Trophoblast cell (in vitro differentiated cells and primary cell): ENCODE measurements around the gene B4GALT2.

Experiments
- DNase-seq, 2 donors: peaks; one replicate each; pipeline ENCODE4 v3.0.0-alpha.2; 2016
- H2AFZ ChIP-seq: 2 replicates; pipeline ENCODE4 v1.6.1; 2013; ENCODE audit warnings: low read length, moderate library complexity, mild to moderate bottlenecking; ENCODE audit not compliant: insufficient read depth, poor library complexity
- H2AK5ac ChIP-seq: 2 replicates; pipeline ENCODE4 v1.6.1; 2013; ENCODE audit warnings: mild to moderate bottlenecking, low read length
- H2BK120ac ChIP-seq: 2 replicates; pipeline ENCODE4 v1.6.1; 2013; ENCODE audit warnings: low read length, mild to moderate bottlenecking, moderate library complexity; ENCODE audit not compliant: insufficient read depth, poor library complexity
- H2BK12ac ChIP-seq: 2 replicates; pipeline ENCODE4 v1.6.1; 2013; ENCODE audit warnings: mild to moderate bottlenecking, low read length, moderate library complexity
- H2BK5ac ChIP-seq: 2 replicates; pipeline ENCODE4 v1.6.1; 2013; ENCODE audit warnings: low read length, low read depth, moderate library complexity, mild to moderate bottlenecking; ENCODE audit not compliant: poor library complexity
- H3K14ac ChIP-seq: 2 replicates; pipeline ENCODE4 v1.6.1; 2013; ENCODE audit warnings: mild to moderate bottlenecking, low read length
- H3K18ac ChIP-seq: 2 replicates; pipeline ENCODE4 v1.6.1; 2013; ENCODE audit warnings: mild to moderate bottlenecking, low read length
- H3K23ac ChIP-seq: 2 replicates; pipeline ENCODE4 v1.6.1; 2013; ENCODE audit warnings: low read length
- H3K27ac ChIP-seq: 2 replicates; pipeline ENCODE4 v1.5.1; 2013; ENCODE audit warnings: low read depth, mild to moderate bottlenecking, inconsistent platforms, low read length, moderate library complexity
- H3K27me3 ChIP-seq: 2 replicates; pipeline ENCODE4 v1.6.1; 2013; ENCODE audit warnings: inconsistent platforms, mild to moderate bottlenecking, low read length, moderate library complexity; ENCODE audit not compliant: insufficient read depth
- H3K36me3 ChIP-seq, 2 experiments: 1 replicate in 1 of 2; 2 replicates in 1 of 2; pipeline ENCODE4 v1.6.1; 2013; ENCODE audit warnings: low read length in 2 of 2, mild to moderate bottlenecking in 2 of 2, moderate library complexity in 1 of 2; ENCODE audit not compliant: insufficient read depth in 2 of 2, control insufficient read depth in 1 of 2
- H3K4ac ChIP-seq: 2 replicates; pipeline ENCODE4 v1.6.1; 2013; ENCODE audit warnings: low read depth, mild to moderate bottlenecking, low read length, moderate library complexity
- H3K4me1 ChIP-seq, 2 experiments: 1 replicate in 1 of 2; 2 replicates in 1 of 2; pipeline ENCODE4 v1.6.1; 2013; ENCODE audit warnings: low read length in 2 of 2, mild to moderate bottlenecking in 2 of 2, moderate library complexity in 1 of 2; ENCODE audit not compliant: insufficient read depth in 2 of 2, control insufficient read depth in 1 of 2
- H3K4me2 ChIP-seq: 2 replicates; pipeline ENCODE4 v1.6.1; 2013; ENCODE audit warnings: inconsistent platforms, mild to moderate bottlenecking, low read length, moderate library complexity
- H3K4me3 ChIP-seq: 2 replicates; pipeline ENCODE4 v1.5.1; 2013; ENCODE audit warnings: mild to moderate bottlenecking, low read depth, low read length, inconsistent platforms
- H3K79me1 ChIP-seq: one replicate; pipeline ENCODE4 v1.6.1; 2013; ENCODE audit warnings: low read length
- H3K79me2 ChIP-seq: 2 replicates; pipeline ENCODE4 v1.6.1; 2013; ENCODE audit warnings: low read length, mild to moderate bottlenecking; ENCODE audit not compliant: control insufficient read depth, insufficient read depth, poor library complexity
- H3K9ac ChIP-seq: 2 replicates; pipeline ENCODE4 v1.6.1; 2013; ENCODE audit warnings: mild to moderate bottlenecking, low read length
- H3K9me3 ChIP-seq: 2 replicates; pipeline ENCODE4 v1.6.1; 2013; ENCODE audit warnings: low read depth, mild to moderate bottlenecking, control low read depth, inconsistent platforms, low read length; ENCODE audit not compliant: insufficient read depth
- H4K12ac ChIP-seq: 2 replicates; pipeline ENCODE4 v1.6.1; 2013; ENCODE audit warnings: low read depth, mild to moderate bottlenecking, low read length, moderate library complexity
- H4K8ac ChIP-seq: 2 replicates; pipeline ENCODE4 v1.6.1; 2013; ENCODE audit warnings: low read depth, mild to moderate bottlenecking, low read length, moderate library complexity
- H4K91ac ChIP-seq: one replicate; pipeline ENCODE4 v1.6.1; 2013; ENCODE audit warnings: low read depth, mild to moderate bottlenecking, low read length, moderate library complexity
- WGBS: extraction: QIAGEN DNeasy Blood & Tissue Kit; methylation state at CpG from one replicate; pipeline ENCODE4 v1.1.7; 2013; ENCODE audit warnings: missing lambda C conversion rate; ENCODE audit not compliant: insufficient read length, insufficient coverage; ENCODE audit errors: extremely low coverage; 5-methylcytosine and 5-hydroxymethylcytosine counted together

The B4GALT2 gene

DNA sequence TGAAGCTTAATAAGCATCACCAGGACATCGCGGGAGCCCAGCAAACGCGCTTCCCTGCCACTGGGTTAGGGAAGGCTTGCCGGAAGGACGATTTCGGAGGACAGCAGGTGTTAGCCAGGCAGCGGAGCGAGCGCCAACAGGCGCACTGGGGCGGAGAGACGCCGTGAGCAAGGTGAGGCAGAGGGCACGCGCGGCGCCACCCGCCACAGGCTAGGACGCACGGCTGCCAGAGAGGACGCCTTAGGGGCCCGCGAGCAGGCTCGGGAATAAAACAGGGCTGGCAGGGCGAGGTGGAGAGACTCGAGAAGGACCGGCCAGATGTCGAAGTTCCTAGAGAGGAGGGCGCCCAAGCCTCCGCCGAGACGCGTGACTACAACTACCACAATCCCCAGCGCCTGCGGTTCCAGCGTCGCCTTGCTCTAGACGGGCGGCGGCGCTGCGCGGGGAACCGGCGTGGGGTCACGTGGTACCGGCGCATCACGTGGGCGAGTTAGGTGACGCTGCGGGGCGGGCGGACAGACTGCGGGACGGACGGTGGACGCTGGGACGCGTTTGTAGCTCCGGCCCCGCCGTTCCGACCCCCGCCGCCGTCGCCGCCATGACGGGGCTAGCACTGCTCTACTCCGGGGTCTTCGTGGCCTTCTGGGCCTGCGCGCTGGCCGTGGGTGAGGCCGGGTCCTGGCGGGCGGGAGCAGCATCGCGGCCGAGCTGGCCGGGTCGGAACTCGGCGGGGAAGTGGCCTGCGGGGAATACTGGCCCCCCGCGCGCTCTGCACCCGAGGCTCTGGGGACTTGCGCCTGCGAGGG, 4.4 kb upstream of the B4GALT2 start, which contains the start of gene ATP6V0B:
ATP6V0B (plus strand) TSS at position 518 of the 806 bp plus-strand sequence; CDS start at position 599, 81 bp downstream.
- Histone ChIP-seq H3K27me3 (no peaks in the 10 kb centered on the region), H2BK120ac (peak within 1 kb of the TSS; percentile 57), H3K9me3 (peaks cover 2% of the 10 kb centered on the region), H3K9ac (peak within 1 kb of the TSS; percentile 89), H2AFZ (peak within 1 kb of the TSS; percentile 85), H3K79me2 (peaks cover 13% of the 10 kb centered on the region), H4K91ac (peak within 1 kb of the TSS; percentile 69), H3K4ac (peak within 1 kb of the TSS; percentile 41), H3K23ac (no peak within 1 kb of the TSS), H2BK12ac (peak within 1 kb of the TSS; percentile 19), H3K36me3 (peaks cover 26 to 28% of the 10 kb centered on the region in 2 experiments), H3K4me1 (peaks cover 10 to 22% of the 10 kb centered on the region in 2 experiments), H3K27ac (peak within 1 kb of the TSS; percentile 60), H2AK5ac (peak within 1 kb of the TSS; percentile 33), H2BK5ac (peak within 1 kb of the TSS; percentile 68), H4K12ac (peak within 1 kb of the TSS; percentile 89), H3K4me3 (peak within 1 kb of the TSS; percentile 98), H3K79me1 (peaks cover 13% of the 10 kb centered on the region), H3K4me2 (peak within 1 kb of the TSS; percentile 97), H3K14ac (peak within 1 kb of the TSS; percentile 88), H3K18ac (peak within 1 kb of the TSS; percentile 90), H4K8ac (peak within 1 kb of the TSS; percentile 94)
- peak; percentile 93 to 96 for DNase-seq
- WGBS: no CpG with 5 or more reads among the region's 93 CpGs

DNA sequence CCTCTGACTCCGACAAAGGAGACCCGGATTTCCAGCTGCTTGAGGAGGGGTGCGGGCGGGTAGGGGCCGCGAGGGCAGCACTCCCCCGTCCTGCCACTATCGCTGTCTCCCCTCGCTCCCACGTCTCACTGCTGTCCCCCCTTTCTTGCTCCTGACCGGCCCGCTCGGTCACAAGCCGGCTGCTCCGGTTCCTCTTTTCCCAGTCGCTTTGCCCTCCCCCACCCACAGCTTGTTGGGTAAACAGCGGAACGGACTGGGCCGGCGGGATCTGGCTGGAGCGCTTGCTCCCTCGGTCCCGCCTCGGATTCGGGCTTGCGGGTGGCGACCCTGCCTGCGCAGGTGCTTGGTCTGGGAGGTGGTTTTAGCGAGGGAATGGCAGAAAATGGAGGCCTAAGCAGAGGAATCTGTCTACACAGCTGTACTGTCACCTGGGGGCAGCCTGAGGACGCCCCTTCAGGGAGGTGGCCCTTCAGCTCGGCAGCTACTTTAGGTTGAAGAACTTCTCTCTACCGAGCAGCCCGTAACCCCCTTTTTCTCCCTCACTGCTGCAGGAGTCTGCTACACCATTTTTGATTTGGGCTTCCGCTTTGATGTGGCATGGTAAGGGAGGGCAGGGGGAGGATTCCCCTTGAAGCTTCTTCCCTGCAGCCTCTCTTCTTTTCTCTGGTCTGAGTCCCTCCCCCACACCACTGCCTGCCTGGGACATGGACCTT, 3.6 kb upstream of the B4GALT2 start:
- Histone ChIP-seq H3K79me2 (peaks cover 18% of the 10 kb centered on the region), H3K9ac (peak overlapping the region; percentile 89), H3K4me3 (peak overlapping the region; percentile 98), H3K4me2 (peak overlapping the region; percentile 97), H3K9me3 (no peaks in the 10 kb centered on the region), H2AK5ac (peak overlapping the region; percentile 33), H3K27me3 (no peaks in the 10 kb centered on the region), H4K91ac (peak overlapping the region; percentile 69), H4K8ac (peak overlapping the region; percentile 94), H3K4ac (peak overlapping the region; percentile 41), H2AFZ (peak overlapping the region; percentile 56), H2BK12ac (no peak overlapping the region), H3K79me1 (peaks cover 17% of the 10 kb centered on the region), H3K23ac (no peak overlapping the region), H3K4me1 (peaks cover 15 to 24% of the 10 kb centered on the region in 2 experiments), H3K18ac (peak overlapping the region; percentile 90), H3K36me3 (peaks cover 26 to 28% of the 10 kb centered on the region in 2 experiments), H2BK120ac (peak overlapping the region; percentile 57), H3K27ac (peak overlapping the region; percentile 60), H2BK5ac (peak overlapping the region; percentile 68), H3K14ac (peak overlapping the region; percentile 88), H4K12ac (peak overlapping the region; percentile 89)
- no CpG with 5 or more reads among the region's 34 CpGs for WGBS
- peak in 1 of 2 donors; percentile 42 for DNase-seq

DNA sequence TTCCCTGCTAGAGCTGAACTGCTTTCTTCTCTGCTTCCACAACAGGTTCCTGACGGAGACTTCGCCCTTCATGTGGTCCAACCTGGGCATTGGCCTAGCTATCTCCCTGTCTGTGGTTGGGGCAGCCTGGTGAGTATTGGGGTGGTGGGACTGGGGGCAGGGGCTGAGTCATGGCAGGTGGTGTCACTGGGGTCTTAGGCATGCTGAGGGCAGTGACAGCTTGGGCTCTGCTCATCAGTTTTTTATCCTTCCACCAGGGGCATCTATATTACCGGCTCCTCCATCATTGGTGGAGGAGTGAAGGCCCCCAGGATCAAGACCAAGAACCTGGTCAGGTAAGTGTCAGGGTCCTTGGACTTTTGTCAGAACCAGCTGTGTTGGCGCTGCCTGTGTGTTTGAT, 3.0 kb upstream of the B4GALT2 start:
- Histone ChIP-seq H3K4me2 (peak overlapping the region; percentile 97), H2BK120ac (no peak overlapping the region), H2BK5ac (no peak overlapping the region), H3K4me3 (no peak overlapping the region), H3K18ac (peak overlapping the region; percentile 33), H4K8ac (no peak overlapping the region), H2BK12ac (no peak overlapping the region), H4K91ac (no peak overlapping the region), H3K79me1 (peaks cover 17% of the 10 kb centered on the region), H3K4ac (peak overlapping the region; percentile 41), H3K27ac (no peak overlapping the region), H3K9ac (peak overlapping the region; percentile 89), H3K27me3 (no peaks in the 10 kb centered on the region), H3K79me2 (peaks cover 18% of the 10 kb centered on the region), H2AK5ac (no peak overlapping the region), H3K4me1 (peaks cover 16 to 22% of the 10 kb centered on the region in 2 experiments), H3K36me3 (peaks cover 28 to 29% of the 10 kb centered on the region in 2 experiments), H2AFZ (no peak overlapping the region), H3K14ac (no peak overlapping the region), H3K9me3 (no peaks in the 10 kb centered on the region), H4K12ac (peak overlapping the region; percentile 19), H3K23ac (no peak overlapping the region)
- DNase-seq: no peak
- no CpG with 5 or more reads among the region's 4 CpGs for WGBS

DNA sequence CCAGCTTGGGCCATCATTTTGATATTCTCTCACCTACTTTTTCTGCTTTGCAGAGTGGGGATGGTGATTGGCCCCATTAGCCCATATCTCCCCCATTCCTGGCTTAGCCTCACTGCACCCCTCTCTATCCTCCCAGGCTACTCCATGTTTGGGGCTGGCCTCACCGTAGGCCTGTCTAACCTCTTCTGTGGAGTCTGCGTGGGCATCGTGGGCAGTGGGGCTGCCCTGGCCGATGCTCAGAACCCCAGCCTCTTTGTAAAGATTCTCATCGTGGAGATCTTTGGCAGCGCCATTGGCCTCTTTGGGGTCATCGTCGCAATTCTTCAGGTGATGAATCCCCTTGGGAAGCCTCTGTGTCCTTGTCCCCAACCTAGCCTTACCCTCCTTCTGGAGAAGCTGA, 2.1 kb upstream of the B4GALT2 start:
- peaks cover 16 to 22% of the 10 kb centered on the region in 2 experiments for H3K4me1 ChIP-seq
- H3K9me3 ChIP-seq: no peaks in the 10 kb centered on the region
- no peak overlapping the region for H4K8ac ChIP-seq
- H4K12ac ChIP-seq: no peak overlapping the region
- H3K4me3 ChIP-seq: peak overlapping the region; percentile 6
- no peak overlapping the region for H2AFZ ChIP-seq
- WGBS: no CpG with 5 or more reads among the region's 8 CpGs
- H3K27ac ChIP-seq: no peak overlapping the region
- H3K79me1 ChIP-seq: peaks cover 17% of the 10 kb centered on the region
- no peak overlapping the region for H3K4me2 ChIP-seq
- no peaks in the 10 kb centered on the region for H3K27me3 ChIP-seq
- H3K4ac ChIP-seq: no peak overlapping the region
- peaks cover 18% of the 10 kb centered on the region for H3K79me2 ChIP-seq
- no peak overlapping the region for H4K91ac ChIP-seq
- no peak overlapping the region for H3K14ac ChIP-seq
- no peak overlapping the region for H3K9ac ChIP-seq
- H2AK5ac ChIP-seq: no peak overlapping the region
- DNase-seq: no peak
- no peak overlapping the region for H3K18ac ChIP-seq
- no peak overlapping the region for H3K23ac ChIP-seq
- no peak overlapping the region for H2BK12ac ChIP-seq
- no peak overlapping the region for H2BK5ac ChIP-seq
- peaks cover 35 to 38% of the 10 kb centered on the region in 2 experiments for H3K36me3 ChIP-seq
- no peak overlapping the region for H2BK120ac ChIP-seq
